ENCODE results near the gene BCR. TPM values are rescaled to one million over a fixed set of nuclear protein-coding genes. Genes with fewer than 3 reads are reported as not detected.

BCR gene
- total RNA-seq, 1 donor from 2014 or later: 92.6 TPM

- Mint-ChIP-seq H3K4me3 (ENCODE audit: unreplicated experiment) (no peak overlapping the region), H3K9me3 (ENCODE audit: unreplicated experiment) (no peaks in the 10 kb centered on the region), H3K27ac (ENCODE audit: unreplicated experiment) (no peak overlapping the region), H3K4me1 (ENCODE audit: unreplicated experiment) (no peaks in the 10 kb centered on the region), H3K27me3 (ENCODE audit: unreplicated experiment) (peaks cover 2% of the 10 kb centered on the region), H3K36me3 (ENCODE audit: low read depth, unreplicated experiment) (peaks cover 3% of the 10 kb centered on the region)
- no peak for DNase-seq (ENCODE audit: low spot score)
- TF ChIP-seq, protein P1, sequence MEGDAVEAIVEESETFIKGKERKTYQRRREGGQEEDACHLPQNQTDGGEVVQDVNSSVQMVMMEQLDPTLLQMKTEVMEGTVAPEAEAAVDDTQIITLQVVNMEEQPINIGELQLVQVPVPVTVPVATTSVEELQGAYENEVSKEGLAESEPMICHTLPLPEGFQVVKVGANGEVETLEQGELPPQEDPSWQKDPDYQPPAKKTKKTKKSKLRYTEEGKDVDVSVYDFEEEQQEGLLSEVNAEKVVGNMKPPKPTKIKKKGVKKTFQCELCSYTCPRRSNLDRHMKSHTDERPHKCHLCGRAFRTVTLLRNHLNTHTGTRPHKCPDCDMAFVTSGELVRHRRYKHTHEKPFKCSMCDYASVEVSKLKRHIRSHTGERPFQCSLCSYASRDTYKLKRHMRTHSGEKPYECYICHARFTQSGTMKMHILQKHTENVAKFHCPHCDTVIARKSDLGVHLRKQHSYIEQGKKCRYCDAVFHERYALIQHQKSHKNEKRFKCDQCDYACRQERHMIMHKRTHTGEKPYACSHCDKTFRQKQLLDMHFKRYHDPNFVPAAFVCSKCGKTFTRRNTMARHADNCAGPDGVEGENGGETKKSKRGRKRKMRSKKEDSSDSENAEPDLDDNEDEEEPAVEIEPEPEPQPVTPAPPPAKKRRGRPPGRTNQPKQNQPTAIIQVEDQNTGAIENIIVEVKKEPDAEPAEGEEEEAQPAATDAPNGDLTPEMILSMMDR (IDR thresholded peaks at IDR 0.05; ENCODE audit: unreplicated experiment): no peak
These were observed 16.2 kb upstream of the BCR start for GRCh38 chr22:23164091-23164490.

DNA sequence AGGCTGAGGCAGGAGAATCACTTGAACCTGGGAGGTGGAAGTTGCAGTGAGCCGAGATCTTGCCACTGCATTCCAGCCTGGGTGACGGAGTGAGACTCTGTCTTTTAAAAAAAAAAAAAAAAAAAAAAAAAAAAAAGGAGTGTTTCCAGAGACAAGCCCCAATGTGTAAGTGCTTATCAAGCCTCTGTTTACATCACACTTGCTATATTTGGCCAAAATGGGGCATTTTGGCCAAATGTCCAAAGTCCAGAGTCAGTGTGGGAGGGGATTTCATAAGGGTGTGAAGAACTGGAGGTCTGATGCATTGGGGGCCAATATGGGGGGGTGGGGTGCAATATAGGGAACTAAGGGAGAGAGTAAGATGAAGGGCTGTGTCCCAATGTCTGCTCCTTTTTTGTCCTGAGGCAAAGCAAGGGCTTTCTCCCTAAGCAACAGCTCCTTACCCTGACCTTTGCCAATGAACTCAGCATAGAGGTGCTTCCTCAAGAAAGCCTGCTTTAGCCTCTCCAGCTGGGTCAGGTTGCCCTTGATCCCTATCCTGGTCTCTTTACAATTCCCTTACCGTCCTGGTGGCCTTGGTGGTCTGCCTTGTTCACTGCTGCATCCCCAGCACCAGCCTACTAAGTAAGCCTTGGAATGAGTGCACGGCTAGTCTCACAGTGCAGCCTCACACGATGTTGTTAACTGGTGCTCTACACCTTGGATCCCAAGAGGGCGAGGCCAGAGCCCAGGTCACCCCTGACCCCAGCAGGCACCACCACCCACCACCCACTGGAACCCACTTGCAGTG is 14.1 kb upstream of the BCR start:
- no peak for DNase-seq (ENCODE audit: low spot score)
- Mint-ChIP-seq H3K27ac (ENCODE audit: unreplicated experiment) (no peak overlapping the region), H3K9me3 (ENCODE audit: unreplicated experiment) (no peaks in the 10 kb centered on the region), H3K36me3 (ENCODE audit: low read depth, unreplicated experiment) (peaks cover 3% of the 10 kb centered on the region), H3K4me3 (ENCODE audit: unreplicated experiment) (no peak overlapping the region), H3K4me1 (ENCODE audit: unreplicated experiment) (no peaks in the 10 kb centered on the region), H3K27me3 (ENCODE audit: unreplicated experiment) (peaks cover 2% of the 10 kb centered on the region)
- TF ChIP-seq, protein P1 (IDR thresholded peaks at IDR 0.05; ENCODE audit: unreplicated experiment): no peak

GRCh38 chr22:23166841-23167616 is 13.3 kb upstream of the BCR start:
- no peak overlapping the region for H3K27ac Mint-ChIP-seq (ENCODE audit: unreplicated experiment)
- peaks cover 2% of the 10 kb centered on the region for H3K27me3 Mint-ChIP-seq (ENCODE audit: unreplicated experiment)
- H3K9me3 Mint-ChIP-seq (ENCODE audit: unreplicated experiment): no peaks in the 10 kb centered on the region
- no peak overlapping the region for H3K4me3 Mint-ChIP-seq (ENCODE audit: unreplicated experiment)
- DNase-seq (ENCODE audit: low spot score): no peak
- TF ChIP-seq, protein P1 (IDR thresholded peaks at IDR 0.05; ENCODE audit: unreplicated experiment): no peak
- peaks cover 3% of the 10 kb centered on the region for H3K36me3 Mint-ChIP-seq (ENCODE audit: low read depth, unreplicated experiment)
- no peaks in the 10 kb centered on the region for H3K4me1 Mint-ChIP-seq (ENCODE audit: unreplicated experiment)

GRCh38 chr22:23168391-23169042 is 11.8 kb upstream of the BCR start:
- no peak for DNase-seq (ENCODE audit: low spot score)
- Mint-ChIP-seq H3K36me3 (ENCODE audit: low read depth, unreplicated experiment) (peaks cover 3% of the 10 kb centered on the region), H3K27ac (ENCODE audit: unreplicated experiment) (no peak overlapping the region), H3K4me3 (ENCODE audit: unreplicated experiment) (no peak overlapping the region), H3K4me1 (ENCODE audit: unreplicated experiment) (no peaks in the 10 kb centered on the region), H3K27me3 (ENCODE audit: unreplicated experiment) (no peaks in the 10 kb centered on the region), H3K9me3 (ENCODE audit: unreplicated experiment) (no peaks in the 10 kb centered on the region)
- TF ChIP-seq, protein P1 (IDR thresholded peaks at IDR 0.05; ENCODE audit: unreplicated experiment): no peak

Measured in endothelial cell (in vitro differentiated cells).